ENCODE measurements around the gene AFAP1L1.

AFAP1L1 gene

DNA sequence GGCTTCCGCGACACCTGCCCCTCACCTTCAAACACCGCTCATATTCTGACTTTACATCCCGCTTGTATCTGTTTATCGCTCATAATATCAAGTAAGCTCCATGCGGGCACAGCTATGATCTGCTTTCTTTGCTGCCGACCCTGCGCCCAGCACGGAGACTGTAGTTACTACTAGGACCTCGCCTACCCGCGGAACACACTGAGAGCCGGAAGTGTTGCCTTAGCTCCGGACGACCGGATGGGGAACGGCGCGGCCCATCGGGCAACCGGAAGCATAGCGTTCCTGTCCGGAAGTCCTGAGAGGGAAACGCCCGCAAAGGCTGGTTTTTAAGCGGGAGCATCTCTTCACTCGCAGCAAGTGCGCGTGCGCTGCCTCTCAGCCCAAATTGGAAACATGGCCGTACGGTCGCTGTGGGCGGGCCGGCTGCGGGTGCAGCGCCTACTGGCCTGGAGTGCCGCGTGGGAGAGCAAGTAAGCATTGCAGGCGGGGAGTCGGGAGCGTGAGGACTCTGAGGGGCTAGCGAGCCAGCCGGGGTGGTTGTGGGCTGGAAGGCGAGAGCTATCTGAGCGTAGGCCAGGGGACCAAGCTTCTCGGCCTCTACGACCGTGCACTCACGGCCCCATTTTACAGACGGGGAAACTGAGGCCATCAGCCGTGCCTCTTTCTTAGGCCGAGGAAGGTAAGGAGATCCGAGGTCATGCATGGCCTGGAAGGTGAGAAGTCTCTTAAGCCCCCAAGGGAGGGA is 73.7 kb downstream of the AFAP1L1 start, which contains the start of gene GRPEL2 (continued):
- TF ChIP-seq PRDM1 (tag by site-specific recombination; IDR thresholded peaks at IDR 0.05) = no peak
- TF ChIP-seq ZNF645 (tag by site-specific recombination; IDR thresholded peaks at IDR 0.05) = no peak
- no peak for TF ChIP-seq ZNF155 (tag by site-specific recombination; IDR thresholded peaks at IDR 0.05)
- no peak for TF ChIP-seq ZNF701 (tag by site-specific recombination; IDR thresholded peaks at IDR 0.05)
- no peak for TF ChIP-seq HOXC10 (CRISPR knock-in tag; IDR thresholded peaks at IDR 0.05)
- peak; percentile 78 for TF ChIP-seq ZNF610 (tag by site-specific recombination; IDR thresholded peaks at IDR 0.05; ENCODE audit: borderline replicate concordance)
- TF ChIP-seq, protein P1, sequence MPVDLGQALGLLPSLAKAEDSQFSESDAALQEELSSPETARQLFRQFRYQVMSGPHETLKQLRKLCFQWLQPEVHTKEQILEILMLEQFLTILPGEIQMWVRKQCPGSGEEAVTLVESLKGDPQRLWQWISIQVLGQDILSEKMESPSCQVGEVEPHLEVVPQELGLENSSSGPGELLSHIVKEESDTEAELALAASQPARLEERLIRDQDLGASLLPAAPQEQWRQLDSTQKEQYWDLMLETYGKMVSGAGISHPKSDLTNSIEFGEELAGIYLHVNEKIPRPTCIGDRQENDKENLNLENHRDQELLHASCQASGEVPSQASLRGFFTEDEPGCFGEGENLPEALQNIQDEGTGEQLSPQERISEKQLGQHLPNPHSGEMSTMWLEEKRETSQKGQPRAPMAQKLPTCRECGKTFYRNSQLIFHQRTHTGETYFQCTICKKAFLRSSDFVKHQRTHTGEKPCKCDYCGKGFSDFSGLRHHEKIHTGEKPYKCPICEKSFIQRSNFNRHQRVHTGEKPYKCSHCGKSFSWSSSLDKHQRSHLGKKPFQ (tag by site-specific recombination; IDR thresholded peaks at IDR 0.05) = 0 out of 2 replicates have a peak, but pooled peaks have one; percentile 34
- TF ChIP-seq GLIS2 (tag by site-specific recombination; IDR thresholded peaks at IDR 0.05) = peak; percentile 70
- TF ChIP-seq, protein P2, sequence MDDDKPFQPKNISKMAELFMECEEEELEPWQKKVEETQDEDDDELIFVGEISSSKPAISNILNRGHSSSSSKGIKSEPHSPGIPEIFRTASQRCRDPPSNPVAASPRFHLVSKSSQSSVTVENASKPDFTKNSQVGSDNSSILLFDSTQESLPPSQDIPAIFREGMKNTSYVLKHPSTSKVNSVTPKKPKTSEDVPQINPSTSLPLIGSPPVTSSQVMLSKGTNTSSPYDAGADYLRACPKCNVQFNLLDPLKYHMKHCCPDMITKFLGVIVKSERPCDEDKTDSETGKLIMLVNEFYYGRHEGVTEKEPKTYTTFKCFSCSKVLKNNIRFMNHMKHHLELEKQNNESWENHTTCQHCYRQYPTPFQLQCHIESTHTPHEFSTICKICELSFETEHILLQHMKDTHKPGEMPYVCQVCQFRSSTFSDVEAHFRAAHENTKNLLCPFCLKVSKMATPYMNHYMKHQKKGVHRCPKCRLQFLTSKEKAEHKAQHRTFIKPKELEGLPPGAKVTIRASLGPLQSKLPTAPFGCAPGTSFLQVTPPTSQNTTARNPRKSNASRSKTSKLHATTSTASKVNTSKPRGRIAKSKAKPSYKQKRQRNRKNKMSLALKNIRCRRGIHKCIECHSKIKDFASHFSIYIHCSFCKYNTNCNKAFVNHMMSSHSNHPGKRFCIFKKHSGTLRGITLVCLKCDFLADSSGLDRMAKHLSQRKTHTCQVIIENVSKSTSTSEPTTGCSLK (tag by site-specific recombination; IDR thresholded peaks at IDR 0.05) = no peak
- TF ChIP-seq HIC1 (tag by site-specific recombination; IDR thresholded peaks at IDR 0.05) = no peak
- TF ChIP-seq, protein P3, sequence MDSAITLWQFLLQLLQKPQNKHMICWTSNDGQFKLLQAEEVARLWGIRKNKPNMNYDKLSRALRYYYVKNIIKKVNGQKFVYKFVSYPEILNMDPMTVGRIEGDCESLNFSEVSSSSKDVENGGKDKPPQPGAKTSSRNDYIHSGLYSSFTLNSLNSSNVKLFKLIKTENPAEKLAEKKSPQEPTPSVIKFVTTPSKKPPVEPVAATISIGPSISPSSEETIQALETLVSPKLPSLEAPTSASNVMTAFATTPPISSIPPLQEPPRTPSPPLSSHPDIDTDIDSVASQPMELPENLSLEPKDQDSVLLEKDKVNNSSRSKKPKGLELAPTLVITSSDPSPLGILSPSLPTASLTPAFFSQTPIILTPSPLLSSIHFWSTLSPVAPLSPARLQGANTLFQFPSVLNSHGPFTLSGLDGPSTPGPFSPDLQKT (IDR thresholded peaks at IDR 0.05; ENCODE audit: borderline replicate concordance, low read depth, low read length) = peak; percentile 42; the same call in 1 of the 2 replicates
- TF ChIP-seq ZFP37 (tag by site-specific recombination; IDR thresholded peaks at IDR 0.05) = peak; percentile 98
- TF ChIP-seq HOXA7 (CRISPR knock-in tag; IDR thresholded peaks at IDR 0.05; ENCODE audit: borderline replicate concordance) = no peak
- peak; percentile 87 for TF ChIP-seq ZNF24 (tag by site-specific recombination; IDR thresholded peaks at IDR 0.05)
- TF ChIP-seq ZNF416 (tag by site-specific recombination; IDR thresholded peaks at IDR 0.05) = no peak
- no peak for TF ChIP-seq ZNF776 (tag by site-specific recombination; IDR thresholded peaks at IDR 0.05; ENCODE audit: borderline replicate concordance)
- no peak for TF ChIP-seq ZNF785 (tag by site-specific recombination; IDR thresholded peaks at IDR 0.05)
- TF ChIP-seq PBX3 (CRISPR knock-in tag; IDR thresholded peaks at IDR 0.05) = peak; percentile 77; the same call in 1 of the 2 replicates
- no peak for TF ChIP-seq MZF1 (tag by site-specific recombination; IDR thresholded peaks at IDR 0.05; ENCODE audit: borderline replicate concordance)
- no peak for TF ChIP-seq ZNF221 (tag by site-specific recombination; IDR thresholded peaks at IDR 0.05; ENCODE audit: borderline replicate concordance)
- no peak for TF ChIP-seq ZSCAN16 (tag by site-specific recombination; IDR thresholded peaks at IDR 0.05)
- peak; percentile 96 for TF ChIP-seq ZNF324 (tag by site-specific recombination; IDR thresholded peaks at IDR 0.05)
- peak; percentile 86 for TF ChIP-seq SP7 (tag by site-specific recombination; IDR thresholded peaks at IDR 0.05)
- TF ChIP-seq PRDM4 (tag by site-specific recombination; IDR thresholded peaks at IDR 0.05) = no peak
- no peak; the same call in 1 of the 2 replicates for TF ChIP-seq ZNF449 (tag by site-specific recombination; IDR thresholded peaks at IDR 0.05)
- no peak for TF ChIP-seq ZNF560 (tag by site-specific recombination; IDR thresholded peaks at IDR 0.05; ENCODE audit: borderline replicate concordance)

Measured in HEK293 (cell line).